ENCODE measurements around the gene DTNBP1. TPM values are rescaled to one million over a fixed set of nuclear protein-coding genes. Genes with fewer than 3 reads are reported as not detected.

DTNBP1 gene, protein sequence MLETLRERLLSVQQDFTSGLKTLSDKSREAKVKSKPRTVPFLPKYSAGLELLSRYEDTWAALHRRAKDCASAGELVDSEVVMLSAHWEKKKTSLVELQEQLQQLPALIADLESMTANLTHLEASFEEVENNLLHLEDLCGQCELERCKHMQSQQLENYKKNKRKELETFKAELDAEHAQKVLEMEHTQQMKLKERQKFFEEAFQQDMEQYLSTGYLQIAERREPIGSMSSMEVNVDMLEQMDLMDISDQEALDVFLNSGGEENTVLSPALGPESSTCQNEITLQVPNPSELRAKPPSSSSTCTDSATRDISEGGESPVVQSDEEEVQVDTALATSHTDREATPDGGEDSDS
- 11.4 to 14.9 TPM (median 13.6 TPM) in 5 replicates for total RNA-seq (2022; extraction: Qiagen RNA extraction; ENCODE audit: low read depth)

DNA sequence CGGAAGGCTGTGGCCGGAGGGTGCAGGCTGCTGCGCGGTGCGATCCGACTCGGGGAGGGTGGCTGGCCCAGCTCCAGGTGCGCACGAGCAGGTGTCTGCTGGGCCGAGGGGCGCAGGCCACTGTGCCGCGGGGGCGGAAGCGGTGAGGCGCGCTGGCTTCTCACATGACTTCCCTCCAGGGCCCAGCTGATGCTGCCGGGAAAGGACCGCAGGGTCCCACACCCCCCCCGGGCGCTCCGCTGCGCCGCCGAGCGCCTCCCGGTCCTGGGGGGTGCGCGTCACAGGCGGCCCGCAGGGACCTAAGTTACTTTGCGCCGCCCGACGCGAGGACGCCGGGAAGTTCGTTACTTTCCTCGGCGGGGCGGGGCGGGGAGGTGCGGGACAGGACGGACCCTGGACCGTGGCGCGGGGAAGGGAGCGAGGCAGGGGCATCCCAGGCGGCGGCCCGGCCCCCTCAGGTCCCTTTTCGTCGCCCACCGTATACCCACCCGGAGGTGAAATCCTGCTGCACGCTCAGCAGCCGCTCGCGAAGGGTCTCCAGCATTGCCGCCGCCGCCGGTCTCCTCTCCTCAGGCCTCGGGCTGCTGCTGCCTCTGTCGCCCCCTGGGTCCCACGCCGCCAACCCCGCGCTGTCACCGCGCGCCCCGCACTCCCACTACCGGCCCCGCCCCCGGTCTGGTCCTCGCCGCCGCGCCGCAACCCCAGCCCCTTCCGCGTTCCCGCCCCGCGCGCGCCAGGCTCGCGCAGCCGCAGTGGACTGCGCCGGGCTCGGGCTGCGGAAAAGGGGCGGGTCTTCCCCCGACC lies at the start of gene DTNBP1:
DTNBP1 (minus strand) TSS at position 703 of the 804 bp plus-strand sequence; CDS start at position 544, 159 bp downstream.

